ENCODE data around the gene NTPCR.

NTPCR gene

GRCh38 chr1:232958067-232958466, 7.7 kb downstream of the NTPCR start:
- DNase-seq = no peak

DNA sequence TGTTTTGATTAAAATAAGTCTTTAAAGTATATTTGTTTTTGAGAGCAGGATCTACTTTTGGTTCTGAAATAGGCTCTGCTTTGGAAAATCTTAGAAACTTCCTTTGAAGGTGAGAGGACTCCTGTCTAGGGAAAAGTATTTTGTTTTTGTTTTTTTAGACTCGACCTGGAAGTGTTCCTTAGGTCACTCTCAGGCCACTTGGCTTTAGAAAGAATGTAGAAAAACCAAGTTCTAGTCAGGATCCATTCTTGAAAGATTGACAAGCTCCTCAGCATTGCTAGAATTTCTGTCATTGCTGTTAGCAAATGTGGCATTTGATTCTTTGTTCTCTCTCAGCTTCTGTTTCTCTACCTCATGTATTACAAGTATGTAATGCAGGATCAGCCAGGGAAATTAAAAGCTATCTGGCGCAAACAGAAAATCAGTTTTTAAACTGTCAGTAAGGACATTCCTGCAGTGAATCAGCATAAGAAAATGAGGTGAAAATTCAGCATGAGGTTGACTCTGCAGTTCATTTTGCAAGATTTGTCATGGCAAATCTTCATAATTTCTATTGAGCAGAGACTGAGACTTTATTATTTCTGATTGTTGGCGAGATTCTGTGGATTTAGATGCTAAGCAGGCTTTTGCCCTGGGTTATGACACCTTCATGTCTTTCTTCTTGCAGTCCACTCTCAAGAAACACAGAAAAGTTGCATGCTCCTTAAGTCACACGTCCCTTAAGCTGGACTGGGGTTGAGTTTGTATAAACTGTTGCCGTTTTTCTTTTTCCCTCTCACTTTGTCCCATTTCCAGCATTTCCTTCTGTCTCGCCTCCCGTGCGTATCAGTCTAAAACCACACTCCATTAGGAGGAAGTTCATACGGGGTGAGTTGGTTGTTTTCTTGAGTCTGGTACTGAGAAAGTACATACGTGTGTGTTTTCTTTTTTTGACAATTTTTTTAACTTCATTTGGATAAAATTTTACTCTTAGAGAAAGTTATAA, 12.6 kb downstream of the NTPCR start:
- DNase-seq = no peak

DNA sequence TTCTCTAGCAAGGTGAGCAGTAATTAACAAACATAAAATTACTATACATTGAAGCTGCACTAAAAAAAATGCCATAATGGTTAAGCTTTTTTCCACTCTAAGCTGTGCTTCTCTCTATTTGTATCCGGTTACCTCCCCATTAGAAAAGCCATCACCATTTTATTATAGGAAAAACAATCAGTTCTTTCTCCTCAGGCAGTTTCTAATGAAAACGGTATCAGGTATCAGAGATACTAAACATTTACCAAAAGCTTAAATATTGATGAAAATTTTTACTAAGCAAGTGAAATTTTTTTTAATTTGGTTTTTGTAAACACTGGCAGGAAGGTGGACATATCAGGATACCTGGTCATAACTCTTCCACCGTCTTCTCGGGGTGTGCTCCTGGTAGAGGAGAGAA, 14.2 kb downstream of the NTPCR start:
- no peak for DNase-seq

DNA sequence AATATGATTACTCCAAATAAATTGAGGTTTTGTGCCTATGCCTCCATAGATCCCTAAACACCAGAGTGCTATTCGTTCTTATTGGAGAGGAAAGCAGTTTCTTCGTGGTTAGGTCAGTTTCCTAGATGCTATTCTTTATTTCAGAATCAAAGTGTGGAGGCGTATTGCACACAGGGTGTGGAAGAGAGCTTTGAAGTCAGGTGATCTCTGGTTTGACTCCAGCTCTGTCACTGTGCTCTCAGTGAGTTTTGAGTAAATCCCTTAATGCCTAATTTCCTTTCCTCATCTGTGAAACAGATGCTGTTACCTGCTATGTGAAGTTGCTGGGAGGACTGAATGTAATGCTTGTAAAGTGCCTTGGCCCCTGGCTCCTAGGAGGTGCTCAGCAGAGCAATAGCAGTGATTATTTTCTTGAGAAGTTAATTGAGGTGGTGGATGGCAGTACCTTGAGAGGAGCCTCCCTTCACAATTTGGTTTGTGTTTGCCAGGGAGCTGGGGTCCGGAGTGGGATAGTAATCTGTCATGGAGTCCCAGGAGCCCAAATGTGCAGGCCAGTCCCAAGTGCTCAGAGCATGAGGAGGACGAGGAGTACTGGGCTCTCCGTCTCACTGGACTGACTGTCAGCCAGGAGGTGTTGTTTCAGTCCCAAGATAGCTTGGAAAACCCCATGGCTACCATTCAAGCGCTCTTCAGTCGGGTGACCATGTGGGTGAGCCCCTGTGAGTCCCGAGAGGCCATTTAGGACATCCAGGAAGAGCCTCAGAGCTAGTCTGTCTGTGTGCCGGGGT, 14.9 kb downstream of the NTPCR start:
- DNase-seq = no peak

DNA sequence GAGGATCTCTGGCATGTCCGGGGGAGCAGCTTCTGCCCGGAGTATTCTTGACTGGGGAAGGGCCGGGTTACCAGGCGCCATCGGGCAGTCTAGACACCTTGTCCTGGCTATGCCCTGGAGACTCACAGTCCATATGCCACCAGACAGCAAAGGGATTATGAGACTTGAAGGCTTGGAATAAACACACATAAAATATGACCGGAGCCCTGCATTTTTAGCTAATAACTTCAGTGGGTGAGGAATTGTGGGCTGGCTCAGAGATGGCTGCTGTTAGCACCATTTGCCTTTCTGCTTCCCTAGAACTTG, 15.5 kb downstream of the NTPCR start:
- DNase-seq = no peak

- no peak for DNase-seq
Observed at GRCh38 chr1:232966663-232967062, 16.3 kb downstream of the NTPCR start.

DNA sequence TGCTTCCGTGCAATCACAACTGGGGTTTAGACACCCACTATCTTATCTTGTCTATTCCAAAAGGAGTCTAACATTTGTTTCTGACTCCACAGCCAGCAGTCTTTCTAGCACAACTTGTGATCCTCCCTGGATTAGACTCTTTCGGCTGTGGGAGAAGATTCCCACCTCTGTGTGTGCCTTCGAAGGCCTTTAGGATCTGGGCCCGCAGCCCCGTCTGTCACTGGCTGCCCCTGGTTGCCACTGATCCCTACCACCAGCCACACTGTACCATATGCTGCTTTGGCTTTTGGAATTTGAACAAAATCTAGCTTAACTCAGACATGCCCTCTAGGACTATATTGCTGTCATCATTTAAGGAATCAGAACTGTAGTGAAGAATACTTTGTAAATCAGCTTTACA, 18.0 kb downstream of the NTPCR start:
- DNase-seq = no peak

DNA sequence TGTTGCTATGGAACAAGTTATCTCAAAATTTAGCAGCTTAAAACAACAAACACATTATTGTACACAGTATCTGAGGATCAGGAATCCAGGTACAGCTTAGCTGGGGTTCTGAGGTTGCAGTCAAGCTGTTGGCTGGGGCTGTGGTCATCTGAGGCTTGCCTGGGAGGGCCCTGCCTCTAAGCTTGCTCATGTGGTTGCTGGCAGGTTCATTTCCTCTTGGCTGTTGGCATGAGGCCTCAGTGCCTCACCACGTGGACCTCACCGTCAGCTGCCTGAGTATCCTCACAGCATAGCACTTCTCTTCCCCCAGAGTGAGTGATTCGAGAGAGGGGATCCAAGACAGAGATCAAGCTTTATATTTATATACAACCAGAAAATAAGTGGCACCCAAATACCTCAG, 18.6 kb downstream of the NTPCR start:
- peak in 11 of 56 donors; percentile 7 to 46 (median 26) for DNase-seq

- no peak for DNase-seq
Observed at GRCh38 chr1:232969799-232970198, 19.4 kb downstream of the NTPCR start.

- DNase-seq = no peak
Observed at GRCh38 chr1:232970508-232970907, 20.1 kb downstream of the NTPCR start.

GRCh38 chr1:232973652-232974611, 23.5 kb downstream of the NTPCR start:
- DNase-seq = no peak

GRCh38 chr1:232974971-232975370, 24.6 kb downstream of the NTPCR start:
- DNase-seq = no peak

DNA sequence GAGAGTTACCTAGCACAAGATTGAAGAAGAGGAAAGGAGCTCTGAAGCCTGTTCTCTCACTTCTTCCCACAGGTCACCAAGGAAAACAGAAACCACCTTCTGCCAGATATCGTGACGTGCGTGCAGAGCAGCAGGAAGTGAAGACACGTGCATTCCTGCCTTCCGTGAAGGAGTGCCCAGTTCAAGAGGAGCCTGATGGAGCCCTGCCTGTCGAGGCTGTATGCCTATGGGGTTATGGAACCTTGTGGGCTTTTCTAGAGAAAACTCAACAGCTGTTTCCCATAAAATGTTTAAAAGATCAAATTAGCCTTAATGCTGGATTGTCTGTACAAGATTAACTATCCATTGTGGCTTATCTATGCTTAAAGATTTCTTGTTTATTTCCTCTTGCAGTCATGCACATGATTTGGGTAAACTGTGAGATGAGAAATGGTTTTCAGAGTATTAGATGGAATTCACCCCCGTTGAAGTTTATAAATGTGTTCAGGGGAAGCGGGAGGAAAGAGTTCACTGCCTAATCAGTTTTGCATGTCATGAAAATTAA, 27.8 kb downstream of the NTPCR start:
- no peak for DNase-seq

DNA sequence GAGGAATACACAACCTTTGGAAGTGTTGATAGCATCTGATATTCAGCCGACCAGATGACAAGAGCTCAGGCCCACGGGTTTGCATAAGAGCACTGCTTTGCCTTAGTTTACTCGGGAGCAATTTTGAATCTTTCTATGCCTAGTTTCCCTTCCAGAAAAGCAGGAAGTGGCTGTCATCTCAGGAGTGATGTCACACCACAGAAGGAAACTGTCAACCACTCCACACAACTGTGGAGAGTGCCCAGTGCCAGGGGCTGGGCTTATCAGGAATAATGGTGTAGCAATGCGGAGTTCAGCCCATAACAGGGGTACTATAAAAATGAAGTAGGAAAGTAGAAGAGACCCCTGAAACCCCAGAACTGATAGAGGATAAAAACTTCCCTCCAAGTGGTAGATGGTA, 28.4 kb downstream of the NTPCR start:
- DNase-seq = no peak

GRCh38 chr1:232979558-232979957, 29.1 kb downstream of the NTPCR start:
- DNase-seq = no peak

DNA sequence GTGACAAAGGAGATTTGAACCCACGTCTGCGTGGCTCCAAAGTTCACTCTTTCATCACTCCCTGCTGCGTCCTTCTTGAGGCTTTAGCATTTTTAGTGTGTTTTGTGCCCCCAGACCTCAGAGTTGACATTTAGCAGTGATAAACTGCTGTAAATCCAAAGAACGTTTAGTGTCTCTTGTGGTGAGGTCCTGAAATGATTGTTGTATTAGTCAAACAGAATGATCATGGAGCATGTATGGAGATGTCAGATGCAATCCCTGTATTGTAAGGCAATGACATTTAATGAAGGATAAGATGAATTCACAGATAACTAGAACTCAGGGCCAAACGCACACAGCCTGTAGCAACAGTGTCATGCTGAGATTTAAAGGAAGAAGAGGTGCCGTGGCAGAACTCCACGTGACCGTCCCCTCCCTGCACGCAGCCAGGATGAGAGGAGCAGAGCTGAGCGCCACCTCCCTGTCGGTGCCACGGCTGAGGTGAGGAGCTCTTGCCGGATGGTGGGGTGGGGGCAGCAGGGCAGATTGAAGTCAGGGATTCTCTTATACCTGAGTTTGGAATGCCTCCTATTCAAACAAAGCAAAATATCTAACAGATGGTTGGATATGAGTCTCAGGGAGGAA, 30.1 kb downstream of the NTPCR start:
- DNase-seq = peak in 34 of 56 donors; percentile 8 to 80 (median 39)

DNA sequence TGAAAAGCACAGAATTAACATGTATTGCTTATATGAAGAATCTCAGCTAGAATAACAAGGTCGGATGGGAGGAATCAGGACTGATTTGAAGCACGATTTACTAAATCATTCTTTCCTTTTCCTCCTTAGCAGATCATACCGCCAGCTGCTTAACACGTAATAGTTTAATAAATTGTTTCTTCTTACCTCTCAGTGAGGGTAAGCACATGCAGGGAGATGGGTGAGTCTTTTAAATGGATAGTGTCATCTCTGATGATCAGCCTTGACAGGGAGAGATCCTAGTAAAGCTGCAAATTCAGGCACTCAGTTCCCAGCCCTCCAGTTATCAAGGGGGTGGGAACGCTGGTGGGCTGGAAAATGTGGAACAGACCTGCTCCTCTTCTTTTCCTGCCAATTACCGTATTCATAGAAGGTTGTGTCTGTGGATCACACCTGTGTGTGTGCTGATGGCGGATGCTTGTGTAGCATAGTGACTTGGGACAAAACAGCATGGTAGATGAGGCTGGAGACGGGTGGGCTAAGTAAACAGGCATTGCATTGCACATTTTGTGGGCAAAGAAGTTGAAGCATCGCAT, 30.7 kb downstream of the NTPCR start:
- DNase-seq = peak in 13 of 56 donors; percentile 6 to 53 (median 29)

- no peak for DNase-seq
Observed at GRCh38 chr1:232982238-232982944, 32.0 kb downstream of the NTPCR start.

DNA sequence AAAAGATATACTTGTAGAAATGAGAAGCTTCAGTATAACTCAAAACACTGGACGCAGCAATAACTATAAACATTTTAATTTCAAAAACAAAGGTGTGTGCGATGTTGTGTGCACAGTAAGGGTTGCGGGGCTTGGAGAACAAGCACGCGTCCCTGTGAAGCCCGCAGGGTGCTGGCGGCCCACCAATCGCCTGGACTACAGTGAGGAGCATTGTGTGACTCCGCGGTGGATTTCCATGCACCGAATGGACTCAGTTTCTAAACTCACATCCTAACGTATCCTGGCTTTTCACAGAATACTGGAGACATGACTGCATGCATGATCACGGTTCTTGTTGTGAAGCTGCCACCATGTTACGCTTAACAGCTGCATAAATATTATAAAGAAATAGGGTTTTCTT, 33.0 kb downstream of the NTPCR start:
- peak in 10 of 56 donors; percentile 6 to 40 (median 18) for DNase-seq

All from nucleus accumbens (tissue), 56 donors.